ENCODE measurements around the gene ADGRB3.
"Not testable (repeated sequence)": the region's sequence is repeated elsewhere in the genome, so short reads cannot be mapped to it uniquely, and the experiment has no call there.

The ADGRB3 gene

DNA sequence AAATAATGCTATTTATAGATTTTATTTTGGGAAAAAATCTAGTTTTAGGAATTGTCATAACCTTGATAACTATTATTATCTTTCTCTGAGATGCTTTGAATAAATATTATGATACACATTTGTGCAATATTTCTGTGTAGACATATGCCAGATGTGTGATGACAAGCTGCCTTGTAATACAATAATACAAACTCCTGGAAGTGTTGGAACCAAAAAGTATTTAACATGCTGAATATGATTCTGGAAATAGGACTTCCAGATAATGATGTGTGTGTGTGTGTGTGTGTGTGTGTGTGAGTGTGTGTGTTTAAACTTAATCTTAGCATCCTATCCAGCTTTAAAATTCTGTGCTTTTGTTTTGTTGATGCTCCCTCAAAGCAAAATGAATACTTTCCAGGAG, 233.6 kb downstream of the ADGRB3 start:
- H3K36me3 Mint-ChIP-seq: no peaks in the 10 kb centered on the region
- ATAC-seq (no peak), DNase-seq (ENCODE audit: low spot score in 2 of 2) (no peak)
- H3K4me3 Mint-ChIP-seq: no peak overlapping the region
- peaks cover 16% of the 10 kb centered on the region for H3K9me3 Mint-ChIP-seq
- no peaks in the 10 kb centered on the region for H3K4me1 Mint-ChIP-seq
- no peak overlapping the region for H3K27ac Mint-ChIP-seq

DNA sequence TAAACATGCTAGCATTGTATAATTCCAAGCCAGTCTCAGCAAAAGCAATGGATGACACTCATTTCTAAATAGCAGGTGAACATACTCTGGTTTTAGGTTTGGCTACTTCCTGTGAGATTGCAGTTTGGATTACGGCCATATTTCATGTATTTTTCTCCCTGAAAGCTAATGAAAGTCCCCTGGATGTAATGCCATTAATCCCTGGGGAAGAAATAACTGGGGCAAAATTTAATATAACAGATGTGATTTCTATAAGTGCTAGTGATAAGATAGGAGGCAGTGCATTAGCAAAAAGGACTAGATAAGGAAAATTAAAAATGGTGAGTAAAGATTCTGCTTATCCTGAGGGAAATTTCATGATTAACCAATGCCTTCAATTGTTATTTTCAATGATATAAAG, 238.2 kb downstream of the ADGRB3 start:
- Mint-ChIP-seq H3K36me3 (no peaks in the 10 kb centered on the region), H3K4me3 (no peak overlapping the region), H3K4me1 (no peaks in the 10 kb centered on the region), H3K27ac (no peak overlapping the region), H3K9me3 (no peaks in the 10 kb centered on the region)
- ATAC-seq: no peak
- no peak for DNase-seq (ENCODE audit: low spot score in 2 of 2)

DNA sequence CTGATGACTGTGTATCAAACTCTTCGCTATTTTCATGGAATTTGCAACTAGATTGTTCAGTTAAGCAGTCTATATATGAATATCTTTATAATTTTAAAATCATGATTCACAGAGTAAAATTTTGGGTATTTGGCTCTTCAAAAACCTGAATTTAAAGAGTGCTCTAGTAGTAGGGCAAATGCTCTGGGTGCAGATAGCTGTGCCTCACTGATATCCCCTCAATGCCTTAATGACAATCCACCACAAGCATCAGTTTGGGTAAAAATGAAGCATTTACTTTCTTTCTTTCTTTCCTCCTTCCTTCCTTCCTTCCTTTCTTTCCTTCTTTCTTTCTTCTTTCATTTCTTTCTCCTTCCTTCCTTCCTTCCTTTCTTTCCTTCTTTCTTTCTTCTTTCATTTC, 239.7 kb downstream of the ADGRB3 start:
- no peak overlapping the region for H3K4me3 Mint-ChIP-seq
- ATAC-seq: no peak
- DNase-seq (ENCODE audit: low spot score in 2 of 2): no peak
- H3K27ac Mint-ChIP-seq: no peak overlapping the region
- no peaks in the 10 kb centered on the region for H3K36me3 Mint-ChIP-seq
- H3K9me3 Mint-ChIP-seq: no peaks in the 10 kb centered on the region
- H3K4me1 Mint-ChIP-seq: no peaks in the 10 kb centered on the region

- DNase-seq (ENCODE audit: low spot score in 2 of 2) (no peak), ATAC-seq (no peak)
- Mint-ChIP-seq H3K36me3 (no peaks in the 10 kb centered on the region), H3K4me3 (no peak overlapping the region), H3K4me1 (no peaks in the 10 kb centered on the region), H3K27ac (no peak overlapping the region), H3K9me3 (no peaks in the 10 kb centered on the region)
Observed at GRCh38 chr6:68875403-68875802, 240.3 kb downstream of the ADGRB3 start.

GRCh38 chr6:68876792-68877493, 241.9 kb downstream of the ADGRB3 start:
- Mint-ChIP-seq H3K4me3 (no peak overlapping the region), H3K36me3 (no peaks in the 10 kb centered on the region), H3K9me3 (no peaks in the 10 kb centered on the region), H3K27ac (no peak overlapping the region), H3K4me1 (no peaks in the 10 kb centered on the region)
- no peak for ATAC-seq
- DNase-seq (ENCODE audit: low spot score in 2 of 2): no peak

- Mint-ChIP-seq H3K4me3 (no peak overlapping the region), H3K4me1 (no peaks in the 10 kb centered on the region), H3K36me3 (no peaks in the 10 kb centered on the region), H3K9me3 (peaks cover 7% of the 10 kb centered on the region), H3K27ac (no peak overlapping the region)
- ATAC-seq (no peak), DNase-seq (ENCODE audit: low spot score in 2 of 2) (no peak)
Observed at GRCh38 chr6:68880050-68880813, 245.2 kb downstream of the ADGRB3 start.

DNA sequence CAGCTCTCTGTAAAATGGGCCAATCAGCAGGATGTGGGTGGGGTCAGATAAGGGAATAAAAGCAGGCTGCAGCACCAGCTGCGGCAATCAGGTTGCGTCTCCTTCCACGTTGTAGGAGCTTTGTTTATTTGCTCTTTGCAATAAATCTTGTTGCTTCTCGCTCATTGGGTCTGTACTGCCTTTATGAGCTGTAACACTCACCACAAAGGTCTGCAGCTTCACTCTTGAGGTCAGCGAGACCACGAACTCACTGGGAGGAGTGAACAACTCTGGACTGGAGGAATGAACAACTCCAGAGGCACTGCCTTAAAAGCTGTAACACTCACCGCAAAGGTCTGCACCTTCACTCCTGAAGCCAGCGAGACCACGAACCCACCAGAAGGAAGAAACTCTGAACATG, 248.2 kb downstream of the ADGRB3 start:
- not testable (repeated sequence) for DNase-seq (ENCODE audit: low spot score in 2 of 2); H3K27ac Mint-ChIP-seq; H3K4me1 Mint-ChIP-seq; ATAC-seq; H3K36me3 Mint-ChIP-seq; H3K4me3 Mint-ChIP-seq
- H3K9me3 Mint-ChIP-seq: peaks cover 12% of the 10 kb centered on the region

- H3K9me3 Mint-ChIP-seq: peaks cover 12% of the 10 kb centered on the region
- no peaks in the 10 kb centered on the region for H3K36me3 Mint-ChIP-seq
- DNase-seq (ENCODE audit: low spot score in 2 of 2) (no peak), ATAC-seq (no peak)
- no peak overlapping the region for H3K27ac Mint-ChIP-seq
- H3K4me1 Mint-ChIP-seq: no peaks in the 10 kb centered on the region
- no peak overlapping the region for H3K4me3 Mint-ChIP-seq
Observed at GRCh38 chr6:68891419-68891818, 256.3 kb downstream of the ADGRB3 start.

- Mint-ChIP-seq H3K9me3 (peaks cover 17% of the 10 kb centered on the region), H3K4me3 (no peak overlapping the region), H3K4me1 (no peaks in the 10 kb centered on the region), H3K36me3 (no peaks in the 10 kb centered on the region), H3K27ac (no peak overlapping the region)
- ATAC-seq (no peak), DNase-seq (ENCODE audit: low spot score in 2 of 2) (no peak)
Observed at GRCh38 chr6:68892452-68892851, 257.4 kb downstream of the ADGRB3 start.

GRCh38 chr6:68895929-68896328, 260.8 kb downstream of the ADGRB3 start:
- Mint-ChIP-seq H3K4me1 (no peaks in the 10 kb centered on the region), H3K27ac (no peak overlapping the region), H3K36me3 (no peaks in the 10 kb centered on the region), H3K9me3 (peaks cover 12% of the 10 kb centered on the region), H3K4me3 (no peak overlapping the region)
- DNase-seq (ENCODE audit: low spot score in 2 of 2) (no peak), ATAC-seq (no peak)

- H3K27ac Mint-ChIP-seq: no peak overlapping the region
- ATAC-seq: no peak
Observed at GRCh38 chr6:68901044-68901443, 266.0 kb downstream of the ADGRB3 start.

GRCh38 chr6:68911334-68911733, 276.3 kb downstream of the ADGRB3 start:
- Mint-ChIP-seq H3K9me3 (peaks cover 5% of the 10 kb centered on the region), H3K4me3 (no peak overlapping the region), H3K36me3 (no peaks in the 10 kb centered on the region), H3K4me1 (no peaks in the 10 kb centered on the region), H3K27ac (no peak overlapping the region)
- no peak for DNase-seq (ENCODE audit: low spot score in 2 of 2)
- no peak for ATAC-seq

More at GRCh38 chr6:68901044-68901443, 266.0 kb downstream of the ADGRB3 start:
- DNase-seq (ENCODE audit: low spot score in 2 of 2): no peak
- Mint-ChIP-seq H3K4me3 (no peak overlapping the region), H3K36me3 (no peaks in the 10 kb centered on the region), H3K4me1 (no peaks in the 10 kb centered on the region), H3K9me3 (peaks cover 18% of the 10 kb centered on the region)

- Mint-ChIP-seq H3K4me1 (no peaks in the 10 kb centered on the region), H3K36me3 (no peaks in the 10 kb centered on the region), H3K4me3 (no peak overlapping the region), H3K27ac (no peak overlapping the region), H3K9me3 (peaks cover 6% of the 10 kb centered on the region)
- DNase-seq (ENCODE audit: low spot score in 2 of 2): no peak
- ATAC-seq: no peak
Observed at GRCh38 chr6:68911811-68912210, 276.7 kb downstream of the ADGRB3 start.

DNA sequence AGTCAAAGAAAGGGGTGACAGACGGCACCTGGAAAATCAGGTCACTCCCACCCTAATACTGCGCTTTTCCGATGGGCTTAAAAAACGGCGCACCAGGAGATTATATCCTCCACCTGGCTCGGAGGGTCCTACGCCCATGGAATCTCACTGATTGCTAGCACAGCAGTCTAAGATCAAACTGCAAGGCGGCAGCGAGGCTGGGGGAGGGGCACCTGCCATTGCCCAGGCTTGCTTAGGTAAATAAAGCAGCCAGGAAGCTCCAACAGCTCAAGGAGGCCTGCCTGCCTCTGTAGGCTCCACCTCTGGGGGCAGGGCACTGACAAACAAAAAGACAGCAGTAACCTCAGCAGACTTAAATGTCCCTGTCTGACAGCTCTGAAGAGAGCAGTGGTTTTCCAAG, 277.7 kb downstream of the ADGRB3 start:
- not testable (repeated sequence) for H3K4me1 Mint-ChIP-seq; H3K4me3 Mint-ChIP-seq; H3K36me3 Mint-ChIP-seq; DNase-seq (ENCODE audit: low spot score in 2 of 2); H3K9me3 Mint-ChIP-seq; H3K27ac Mint-ChIP-seq; ATAC-seq

DNA sequence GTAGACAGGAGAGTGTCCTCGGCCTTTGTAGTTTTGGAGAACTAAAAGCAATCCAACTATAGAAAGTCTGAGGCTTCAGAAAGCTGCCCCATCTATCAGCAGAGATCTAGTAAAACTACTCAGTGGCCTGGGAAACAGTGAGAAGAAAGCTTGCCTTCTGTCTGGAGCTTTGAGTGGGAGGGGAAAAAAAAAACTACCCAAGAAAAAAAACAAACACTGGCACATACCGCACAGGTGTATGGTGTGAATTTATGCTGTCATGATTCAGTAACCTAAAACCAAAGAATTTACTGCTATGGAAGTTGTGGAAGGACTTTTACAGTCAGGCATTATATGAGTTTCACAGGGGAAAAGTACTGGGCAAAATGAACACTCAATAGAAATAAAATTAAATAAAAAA, 280.5 kb downstream of the ADGRB3 start:
- H3K27ac Mint-ChIP-seq: no peak overlapping the region
- DNase-seq (ENCODE audit: low spot score in 2 of 2) (no peak), ATAC-seq (no peak)
- peaks cover 11% of the 10 kb centered on the region for H3K9me3 Mint-ChIP-seq
- no peaks in the 10 kb centered on the region for H3K4me1 Mint-ChIP-seq
- no peaks in the 10 kb centered on the region for H3K36me3 Mint-ChIP-seq
- H3K4me3 Mint-ChIP-seq: no peak overlapping the region

- no peak for ATAC-seq
- peaks cover 16% of the 10 kb centered on the region for H3K9me3 Mint-ChIP-seq
- no peak overlapping the region for H3K27ac Mint-ChIP-seq
- no peaks in the 10 kb centered on the region for H3K4me1 Mint-ChIP-seq
- no peaks in the 10 kb centered on the region for H3K36me3 Mint-ChIP-seq
- no peak overlapping the region for H3K4me3 Mint-ChIP-seq
- no peak for DNase-seq (ENCODE audit: low spot score in 2 of 2)
Observed at GRCh38 chr6:68919537-68919936, 284.5 kb downstream of the ADGRB3 start.

Data from stimulated activated effector memory CD8-positive, alpha-beta T cell treated with anti-CD3 and anti-CD28 coated beads, Interleukin-12 subunit alpha, Interleukin-12 subunit beta, amount 100 ng/mL, for 72 hours (primary cell).